ENCODE results near the gene TEPSIN.

TEPSIN gene

DNA sequence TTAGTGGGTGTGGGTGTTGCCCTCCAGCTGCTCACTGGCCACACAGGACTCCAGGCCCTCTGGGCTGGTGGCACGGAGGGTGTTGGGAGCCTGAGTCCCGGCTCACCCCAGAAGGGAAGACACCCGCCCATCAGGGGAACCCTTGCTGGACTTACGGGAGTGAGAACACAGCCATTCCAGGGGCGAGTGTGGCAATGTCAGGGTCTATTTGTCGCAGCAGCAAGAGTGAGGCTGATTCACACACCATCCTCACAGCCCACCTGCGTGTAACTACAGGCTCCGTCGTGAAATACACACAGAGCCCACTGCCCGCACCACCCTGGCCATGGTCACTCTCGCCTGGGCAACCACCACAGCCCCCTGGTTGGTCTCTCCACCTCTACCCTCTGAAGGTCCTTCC lies 55.0 kb downstream of the TEPSIN start:
- no peak for ATAC-seq
- DNase-seq = no peak

DNA sequence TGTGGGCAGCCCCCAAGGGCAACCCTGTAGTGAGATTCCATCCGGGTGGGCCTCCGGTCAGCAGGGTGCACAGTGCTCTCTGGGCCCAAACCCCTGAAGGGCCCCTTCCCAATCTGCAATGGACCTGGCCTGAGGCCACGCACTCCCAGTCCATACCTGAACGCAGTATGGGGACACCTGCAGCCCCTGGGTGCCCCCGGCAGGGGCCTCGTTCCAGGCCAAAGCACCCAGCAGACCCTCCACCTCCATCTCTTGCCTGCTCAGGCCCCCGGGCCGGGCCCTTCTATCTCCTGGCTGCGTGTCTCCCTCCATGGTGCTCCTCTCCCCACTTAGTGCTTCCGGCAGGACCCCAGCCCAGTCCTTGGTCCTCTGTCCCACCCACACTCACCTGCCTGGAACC lies 55.5 kb downstream of the TEPSIN start:
- DNase-seq (no peak), ATAC-seq (no peak)

DNA sequence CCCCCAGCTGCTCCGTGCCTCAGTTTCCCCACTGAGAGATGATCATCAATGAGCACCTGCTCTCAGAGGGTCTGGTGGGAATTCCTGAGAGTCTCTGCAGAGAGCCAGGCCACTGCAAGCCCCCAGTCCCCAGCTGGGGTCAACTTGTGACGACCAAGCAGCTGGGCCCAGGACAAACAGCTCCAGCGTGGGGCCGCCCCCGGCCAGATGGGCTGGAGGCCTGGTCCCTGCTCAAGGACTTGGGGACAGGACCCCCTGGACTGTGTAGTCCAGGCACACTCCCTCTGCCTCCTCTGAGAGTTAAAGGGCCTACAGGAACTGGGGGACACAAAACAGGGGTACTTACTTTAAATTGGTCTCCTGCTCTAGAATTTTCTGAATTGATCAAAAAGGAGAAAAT lies 56.3 kb downstream of the TEPSIN start:
- ATAC-seq (no peak), DNase-seq (no peak)

DNA sequence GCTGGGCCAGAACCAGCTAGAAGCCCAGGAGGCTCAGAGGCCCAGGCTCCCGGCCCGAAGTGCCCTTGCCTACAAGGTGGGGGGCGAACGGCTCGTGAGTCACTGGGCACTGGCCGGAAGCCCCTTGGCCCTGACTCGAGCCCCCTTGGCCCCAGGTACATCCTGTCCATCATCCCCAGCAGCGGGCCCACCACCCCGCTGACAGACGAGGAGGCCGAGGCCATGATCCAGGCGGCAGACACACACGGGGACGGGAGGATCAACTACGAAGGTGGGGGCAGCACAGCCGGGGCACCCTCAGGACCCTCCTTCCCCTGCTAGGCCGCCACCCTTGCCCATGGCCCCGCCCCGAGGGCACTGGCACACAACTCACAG lies 57.1 kb downstream of the TEPSIN start:
- no peak for DNase-seq
- ATAC-seq = no peak

DNA sequence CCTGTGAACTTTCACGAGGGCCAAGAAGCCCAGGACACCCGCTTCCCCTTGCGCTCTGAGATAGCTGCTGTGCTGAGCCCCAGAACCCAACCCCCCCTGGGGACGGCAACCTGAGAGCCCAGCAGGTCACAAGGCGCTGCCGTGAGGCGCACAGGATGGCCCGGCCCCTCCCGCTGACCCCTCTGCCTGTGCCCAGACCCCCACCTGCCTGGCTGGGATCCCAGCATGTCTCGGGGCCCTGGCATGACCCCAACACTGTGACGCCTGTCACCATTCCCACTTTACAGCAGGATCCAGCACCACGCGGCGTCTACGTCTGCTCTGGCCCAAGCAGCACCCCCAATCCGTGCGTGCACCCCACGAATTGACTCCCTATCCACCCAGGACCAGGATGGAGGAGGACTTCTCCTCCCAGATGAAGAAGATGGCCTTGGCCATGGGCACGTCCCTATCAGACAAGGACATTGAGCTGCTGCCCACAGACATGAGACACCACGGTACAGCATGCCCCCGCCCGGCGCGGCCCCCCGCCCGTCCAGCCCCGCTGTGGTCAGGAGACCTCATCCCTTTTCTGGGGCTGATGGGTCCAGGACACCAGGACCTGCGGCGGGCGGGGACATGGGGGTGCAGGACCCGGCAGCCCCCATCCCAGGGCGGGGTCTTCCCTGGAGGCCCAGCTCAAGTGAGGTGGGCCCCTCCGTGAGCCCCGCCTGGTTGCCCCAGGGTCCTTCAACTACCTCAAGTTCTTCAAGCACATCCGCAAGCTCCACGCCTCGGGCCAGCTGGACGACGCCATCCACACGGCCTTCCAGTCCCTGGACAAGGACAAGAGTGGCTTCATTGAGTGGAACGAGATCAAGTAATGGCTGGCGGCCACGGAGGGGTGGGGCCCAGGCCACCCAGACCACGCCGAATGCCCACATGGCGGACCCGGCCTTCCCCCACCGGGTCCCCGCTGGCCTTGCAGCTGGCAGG lies 57.7 kb downstream of the TEPSIN start:
- ATAC-seq = no peak
- DNase-seq = no peak

DNA sequence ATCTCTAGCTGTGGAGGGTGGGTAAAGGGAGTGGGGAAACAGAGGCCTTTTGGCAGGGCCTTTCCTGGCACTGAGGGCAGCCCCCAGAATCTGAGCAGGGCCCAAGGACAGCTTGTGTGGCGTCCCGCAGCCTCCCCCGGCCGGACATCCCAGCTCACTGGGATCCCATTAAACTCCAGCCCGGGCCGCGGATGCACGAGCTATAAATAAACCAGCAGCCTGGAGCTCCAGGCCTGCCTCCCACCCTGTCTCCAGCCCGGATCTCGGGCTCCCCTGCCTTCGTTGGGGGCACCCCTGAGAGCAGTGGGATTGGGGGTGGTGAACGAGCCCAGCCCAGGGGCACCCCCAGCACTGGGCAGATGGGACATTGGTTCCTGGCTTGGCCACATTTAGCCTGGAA lies 59.0 kb downstream of the TEPSIN start:
- DNase-seq = no peak
- no peak for ATAC-seq

DNA sequence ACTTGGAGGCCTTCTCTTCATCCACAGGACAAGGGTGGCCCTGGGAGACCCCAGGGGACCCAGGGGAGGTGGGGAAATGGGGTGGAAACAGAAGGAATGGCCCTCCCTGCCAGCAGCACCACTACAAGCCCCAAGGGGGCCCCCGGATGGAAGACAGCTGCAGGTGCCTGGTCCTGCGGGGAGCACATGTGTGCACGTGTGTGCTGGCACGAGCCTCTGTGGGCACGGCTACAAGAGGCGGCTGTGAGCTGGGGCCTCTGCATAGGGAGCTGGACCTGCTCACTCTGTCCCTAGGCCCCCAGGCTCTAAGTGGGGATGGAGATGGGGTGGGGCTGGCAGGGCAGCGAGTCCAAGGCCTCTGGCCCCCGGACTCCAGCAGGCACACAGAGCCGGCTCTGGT lies 59.6 kb downstream of the TEPSIN start:
- ATAC-seq = no peak
- no peak for DNase-seq
